NOMO-1 (cell line): Measurements from ENCODE around the gene CTNND2.

ENCODE experiments used
- DNase-seq, 2 experiments: peaks; one replicate each; lab custom pipeline; 2025; ENCODE audit not compliant: unreplicated experiment in 2 of 2; lab: John Stamatoyannopoulos, UW

Gene CTNND2

GRCh38 chr5:11064763-11065450, 839.3 kb downstream of the CTNND2 start:
- no peak for DNase-seq

GRCh38 chr5:11062397-11062796, 841.8 kb downstream of the CTNND2 start:
- no peak for DNase-seq

- no peak for DNase-seq
Measured at GRCh38 chr5:11056560-11056959, 847.7 kb downstream of the CTNND2 start.

GRCh38 chr5:11054014-11054413, 850.2 kb downstream of the CTNND2 start:
- no peak for DNase-seq

- no peak for DNase-seq
Measured at GRCh38 chr5:11052871-11053270, 851.4 kb downstream of the CTNND2 start.

GRCh38 chr5:11050596-11051304, 853.5 kb downstream of the CTNND2 start:
- DNase-seq: no peak

- no peak for DNase-seq
Measured at GRCh38 chr5:11048760-11049159, 855.5 kb downstream of the CTNND2 start.

- DNase-seq: no peak
Measured at GRCh38 chr5:11047625-11048024, 856.6 kb downstream of the CTNND2 start.

- DNase-seq: no peak
Measured at GRCh38 chr5:11047030-11047429, 857.2 kb downstream of the CTNND2 start.

- DNase-seq: no peak
Measured at GRCh38 chr5:11046160-11046559, 858.1 kb downstream of the CTNND2 start.

- DNase-seq: no peak
Measured at GRCh38 chr5:11045411-11045810, 858.8 kb downstream of the CTNND2 start.

- no peak for DNase-seq
Measured at GRCh38 chr5:11044581-11044980, 859.7 kb downstream of the CTNND2 start.

GRCh38 chr5:11043881-11044280, 860.4 kb downstream of the CTNND2 start:
- DNase-seq: no peak

- DNase-seq: no peak
Measured at GRCh38 chr5:11040345-11040744, 863.9 kb downstream of the CTNND2 start.

- no peak for DNase-seq
Measured at GRCh38 chr5:11038772-11039171, 865.5 kb downstream of the CTNND2 start.

- no peak for DNase-seq
Measured at GRCh38 chr5:11037941-11038340, 866.3 kb downstream of the CTNND2 start.

- DNase-seq: no peak
Measured at GRCh38 chr5:11037080-11037479, 867.2 kb downstream of the CTNND2 start.

- DNase-seq: no peak
Measured at GRCh38 chr5:11030671-11031070, 873.6 kb downstream of the CTNND2 start.

- no peak for DNase-seq
Measured at GRCh38 chr5:11027660-11028059, 876.6 kb downstream of the CTNND2 start.

GRCh38 chr5:11026543-11026942, 877.7 kb downstream of the CTNND2 start:
- no peak for DNase-seq

GRCh38 chr5:11023945-11024344, 880.3 kb downstream of the CTNND2 start:
- no peak for DNase-seq

GRCh38 chr5:11013793-11014192, 890.5 kb downstream of the CTNND2 start:
- no peak for DNase-seq
